MM.1S (cell line): ENCODE data around the gene ZPBP2.

Experiments used
- DNase-seq: peaks from one replicate; pipeline ENCODE4 v3.0.0-alpha.2; 2015
- H2AFZ ChIP-seq: fragments of 300-600 bp; sonication (generic); 2 replicates; pipeline ENCODE4 v1.6.0; 2016; ENCODE audit warnings: antibody characterized with exemption, low read length
- H3F3A ChIP-seq: fragments of 300-600 bp; sonication (generic); 2 replicates; pipeline ENCODE4 v1.6.1; 2016; ENCODE audit warnings: mild to moderate bottlenecking, antibody characterized with exemption, low read length, moderate library complexity, mixed read lengths; ENCODE audit not compliant: insufficient read depth
- H3K27ac ChIP-seq: fragments of 300-600 bp; sonication (generic); 2 replicates; pipeline ENCODE4 v1.5.1; 2016; ENCODE audit warnings: mild to moderate bottlenecking, low read length
- H3K27me3 ChIP-seq: fragments of 300-600 bp; sonication (generic); replicated peaks from 2 replicates; pipeline ENCODE4 v1.6.0; 2016; ENCODE audit warnings: low read length; ENCODE audit not compliant: insufficient read depth
- H3K36me3 ChIP-seq: fragments of 300-600 bp; sonication (generic); replicated peaks from 2 replicates; pipeline ENCODE4 v1.6.1; 2016; ENCODE audit warnings: mild to moderate bottlenecking, low read length, mixed read lengths; ENCODE audit not compliant: insufficient read depth
- H3K4me1 ChIP-seq: fragments of 300-600 bp; sonication (generic); 2 replicates; pipeline ENCODE4 v1.6.1; 2016; ENCODE audit warnings: low read length, mixed read lengths
- H3K4me2 ChIP-seq: fragments of 300-600 bp; sonication (generic); 2 replicates; pipeline ENCODE4 v1.6.0; 2016; ENCODE audit warnings: low read depth, low read length
- H3K4me3 ChIP-seq: fragments of 300-600 bp; sonication (generic); 2 replicates; pipeline ENCODE4 v1.5.1; 2016; ENCODE audit warnings: low read length, mixed read lengths
- H3K79me2 ChIP-seq: fragments of 300-600 bp; sonication (generic); 2 replicates; pipeline ENCODE4 v1.6.1; 2016; ENCODE audit warnings: mixed run types, low read length, mixed read lengths
- H3K9ac ChIP-seq: fragments of 300-600 bp; sonication (generic); 2 replicates; pipeline ENCODE4 v1.6.1; 2016; ENCODE audit warnings: low read length, mixed read lengths
- H3K9me2 ChIP-seq: fragments of 300-600 bp; sonication (generic); replicated peaks from 2 replicates; pipeline ENCODE4 v1.6.1; 2016; ENCODE audit warnings: mild to moderate bottlenecking, low read length, mixed read lengths; ENCODE audit not compliant: insufficient read depth
- H3K9me3 ChIP-seq: fragments of 300-600 bp; sonication (generic); replicated peaks from 2 replicates; pipeline ENCODE4 v1.6.1; 2016; ENCODE audit warnings: mild to moderate bottlenecking, low read length, mixed read lengths; ENCODE audit not compliant: insufficient read depth
- H4K20me1 ChIP-seq: fragments of 300-600 bp; sonication (generic); 2 replicates; pipeline ENCODE4 v1.6.1; 2016; ENCODE audit warnings: mild to moderate bottlenecking, low read length, moderate library complexity, mixed read lengths; ENCODE audit not compliant: insufficient read depth
- EZH2 ChIP-seq: fragments of 300-600 bp; sonication (generic); optimal IDR thresholded peaks from 2 replicates; pipeline ENCODE3; 2017; ENCODE audit warnings: low read depth, mild to moderate bottlenecking, antibody characterized with exemption, low read length, mixed read lengths
- EZH2phosphoT487 ChIP-seq: fragments of 300-600 bp; sonication (generic); IDR thresholded peaks from 2 replicates; pipeline ENCODE4 v1.6.1; 2018; ENCODE audit warnings: antibody characterized with exemption, low read length
- TF ChIP-seq, protein P1 (sequence below): fragments of 300-600 bp; sonication (generic); IDR thresholded peaks from 2 replicates; pipeline ENCODE4 v1.5.1; 2016; ENCODE audit warnings: antibody characterized with exemption, low read length, mixed read lengths

The ZPBP2 gene

DNA sequence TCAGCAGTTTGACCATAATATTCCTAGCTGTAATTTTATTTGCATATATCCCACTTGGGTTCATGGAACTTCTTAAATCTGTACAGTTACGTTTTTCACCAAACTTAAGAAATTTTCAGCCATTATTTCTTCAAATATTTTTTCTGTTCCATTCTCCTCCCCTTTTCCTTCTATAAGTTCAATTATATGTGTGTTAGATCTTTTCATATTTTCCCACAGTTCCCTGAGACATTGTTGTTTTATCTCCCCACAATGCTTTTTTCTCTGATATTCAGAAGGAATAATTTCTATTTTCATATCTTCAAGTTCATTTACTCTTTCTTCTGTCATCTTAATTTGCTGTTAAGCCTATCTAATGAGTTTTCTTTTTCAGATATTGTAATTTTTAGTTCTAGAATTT is 29.9 kb upstream of the ZPBP2 start:
- Histone ChIP-seq H3K4me3 (no peak overlapping the region), H3K4me2 (no peak overlapping the region), H3K9ac (no peak overlapping the region), H3K36me3 (peaks cover 13% of the 10 kb centered on the region), H3K79me2 (peaks cover 99% of the 10 kb centered on the region), H3K27ac (no peak overlapping the region), H3K4me1 (peaks cover 24% of the 10 kb centered on the region), H4K20me1 (no peaks in the 10 kb centered on the region), H3K27me3 (no peaks in the 10 kb centered on the region), H3K9me3 (no peaks in the 10 kb centered on the region), H3F3A (peaks cover 6% of the 10 kb centered on the region), H2AFZ (no peak overlapping the region), H3K9me2 (no peaks in the 10 kb centered on the region)
- TF ChIP-seq EZH2 (no peak), EZH2phosphoT487 (no peak)
- TF ChIP-seq, protein P1, sequence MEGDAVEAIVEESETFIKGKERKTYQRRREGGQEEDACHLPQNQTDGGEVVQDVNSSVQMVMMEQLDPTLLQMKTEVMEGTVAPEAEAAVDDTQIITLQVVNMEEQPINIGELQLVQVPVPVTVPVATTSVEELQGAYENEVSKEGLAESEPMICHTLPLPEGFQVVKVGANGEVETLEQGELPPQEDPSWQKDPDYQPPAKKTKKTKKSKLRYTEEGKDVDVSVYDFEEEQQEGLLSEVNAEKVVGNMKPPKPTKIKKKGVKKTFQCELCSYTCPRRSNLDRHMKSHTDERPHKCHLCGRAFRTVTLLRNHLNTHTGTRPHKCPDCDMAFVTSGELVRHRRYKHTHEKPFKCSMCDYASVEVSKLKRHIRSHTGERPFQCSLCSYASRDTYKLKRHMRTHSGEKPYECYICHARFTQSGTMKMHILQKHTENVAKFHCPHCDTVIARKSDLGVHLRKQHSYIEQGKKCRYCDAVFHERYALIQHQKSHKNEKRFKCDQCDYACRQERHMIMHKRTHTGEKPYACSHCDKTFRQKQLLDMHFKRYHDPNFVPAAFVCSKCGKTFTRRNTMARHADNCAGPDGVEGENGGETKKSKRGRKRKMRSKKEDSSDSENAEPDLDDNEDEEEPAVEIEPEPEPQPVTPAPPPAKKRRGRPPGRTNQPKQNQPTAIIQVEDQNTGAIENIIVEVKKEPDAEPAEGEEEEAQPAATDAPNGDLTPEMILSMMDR, result no peak
- no peak for DNase-seq

DNA sequence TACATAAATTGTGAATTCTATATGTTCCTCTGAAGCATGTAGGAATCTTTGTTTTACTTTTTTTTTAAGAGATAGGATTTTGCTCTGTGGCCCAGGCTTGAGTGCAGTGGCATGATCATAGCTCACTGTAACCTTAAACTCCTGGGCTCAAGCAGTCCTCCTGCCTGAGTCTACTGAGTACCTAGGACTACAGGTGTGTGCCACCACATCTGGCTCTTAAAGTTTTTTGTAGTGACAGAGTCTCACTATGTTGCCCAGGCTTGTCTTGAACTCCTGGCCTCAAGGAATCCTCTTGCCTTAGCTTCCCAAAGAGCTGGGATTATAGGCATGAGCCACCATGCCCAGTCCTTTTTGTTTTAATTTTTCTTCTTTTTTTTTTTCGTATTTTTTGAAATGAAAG is 29.2 kb upstream of the ZPBP2 start:
- no peaks in the 10 kb centered on the region for H3K9me2 ChIP-seq
- peaks cover 100% of the 10 kb centered on the region for H3K79me2 ChIP-seq
- peaks cover 13% of the 10 kb centered on the region for H3K36me3 ChIP-seq
- H3F3A ChIP-seq, result peaks cover 13% of the 10 kb centered on the region
- H4K20me1 ChIP-seq, result no peaks in the 10 kb centered on the region
- peaks cover 24% of the 10 kb centered on the region for H3K4me1 ChIP-seq
- H2AFZ ChIP-seq, result no peak overlapping the region
- no peaks in the 10 kb centered on the region for H3K9me3 ChIP-seq
- DNase-seq, result no peak
- TF ChIP-seq EZH2 (no peak), EZH2phosphoT487 (no peak)
- TF ChIP-seq, protein P1, result no peak
- no peak overlapping the region for H3K4me2 ChIP-seq
- no peaks in the 10 kb centered on the region for H3K27me3 ChIP-seq
- no peak overlapping the region for H3K4me3 ChIP-seq
- no peak overlapping the region for H3K27ac ChIP-seq
- H3K9ac ChIP-seq, result no peak overlapping the region

- Histone ChIP-seq H3K9me2 (no peaks in the 10 kb centered on the region), H3K4me1 (peaks cover 25% of the 10 kb centered on the region), H3K36me3 (peaks cover 13% of the 10 kb centered on the region), H3K27me3 (no peaks in the 10 kb centered on the region), H2AFZ (no peak overlapping the region), H3K4me2 (no peak overlapping the region), H3K9ac (no peak overlapping the region), H3K79me2 (peaks cover 100% of the 10 kb centered on the region), H4K20me1 (no peaks in the 10 kb centered on the region), H3F3A (peaks cover 24% of the 10 kb centered on the region), H3K27ac (no peak overlapping the region), H3K9me3 (no peaks in the 10 kb centered on the region), H3K4me3 (no peak overlapping the region)
- TF ChIP-seq EZH2phosphoT487, result no peak
- TF ChIP-seq EZH2, result no peak
- TF ChIP-seq, protein P1, result no peak
- no peak for DNase-seq
These were observed 26.8 kb upstream of the ZPBP2 start for GRCh38 chr17:39841134-39841683.
